HEK293 (cell line): Measurements from ENCODE around the gene LRBA.

Experiments
- SALL2 ChIP-seq: fragments of 450-650 bp; formaldehyde crosslinking; IDR thresholded peaks from 2 replicates; pipeline ENCODE4 v1.5.0; 2017; ENCODE audit warnings: missing biosample characterization, mild to moderate bottlenecking, missing genetic modification characterization, borderline replicate concordance
- ZBTB21 ChIP-seq: fragments of 450-650 bp; formaldehyde crosslinking; IDR thresholded peaks from 2 replicates; pipeline ENCODE4 v1.5.1; 2017; ENCODE audit warnings: missing biosample characterization, missing genetic modification characterization
- ZNF184 ChIP-seq: fragments of 450-650 bp; IDR thresholded peaks from 2 replicates; pipeline ENCODE4 v1.5.1; 2018; ENCODE audit warnings: missing biosample characterization, mild to moderate bottlenecking, missing genetic modification characterization
- TF ChIP-seq, protein P1 (sequence below): fragments of 450-650 bp; formaldehyde crosslinking; IDR thresholded peaks from 2 replicates; pipeline ENCODE4 v1.5.1; 2016; ENCODE audit warnings: missing biosample characterization, missing genetic modification characterization
- TF ChIP-seq, protein P2 (sequence below): fragments of 450-650 bp; formaldehyde crosslinking; IDR thresholded peaks from 2 replicates; pipeline ENCODE4 v1.5.1; 2016; ENCODE audit warnings: missing biosample characterization, missing genetic modification characterization

DNA sequence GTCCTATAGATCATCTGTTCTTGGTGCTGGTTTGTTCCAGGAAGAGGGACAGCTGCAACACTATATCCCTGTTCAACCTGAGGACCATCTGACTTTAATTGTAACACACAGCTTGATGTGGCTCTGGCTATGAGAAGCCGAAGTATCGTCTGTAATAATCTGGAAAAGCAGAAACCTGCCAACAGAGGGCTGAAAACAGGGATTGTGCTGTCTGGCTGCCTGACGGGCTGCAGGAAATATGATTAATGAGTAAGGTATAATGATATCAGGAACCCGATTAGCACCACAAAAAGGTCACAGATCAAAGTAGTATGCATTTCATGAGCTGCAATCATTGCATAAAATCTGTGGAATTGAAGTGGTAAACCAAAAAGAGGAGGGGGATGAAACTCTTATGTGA is 603.6 kb downstream of the LRBA start:
- TF ChIP-seq, protein P1, sequence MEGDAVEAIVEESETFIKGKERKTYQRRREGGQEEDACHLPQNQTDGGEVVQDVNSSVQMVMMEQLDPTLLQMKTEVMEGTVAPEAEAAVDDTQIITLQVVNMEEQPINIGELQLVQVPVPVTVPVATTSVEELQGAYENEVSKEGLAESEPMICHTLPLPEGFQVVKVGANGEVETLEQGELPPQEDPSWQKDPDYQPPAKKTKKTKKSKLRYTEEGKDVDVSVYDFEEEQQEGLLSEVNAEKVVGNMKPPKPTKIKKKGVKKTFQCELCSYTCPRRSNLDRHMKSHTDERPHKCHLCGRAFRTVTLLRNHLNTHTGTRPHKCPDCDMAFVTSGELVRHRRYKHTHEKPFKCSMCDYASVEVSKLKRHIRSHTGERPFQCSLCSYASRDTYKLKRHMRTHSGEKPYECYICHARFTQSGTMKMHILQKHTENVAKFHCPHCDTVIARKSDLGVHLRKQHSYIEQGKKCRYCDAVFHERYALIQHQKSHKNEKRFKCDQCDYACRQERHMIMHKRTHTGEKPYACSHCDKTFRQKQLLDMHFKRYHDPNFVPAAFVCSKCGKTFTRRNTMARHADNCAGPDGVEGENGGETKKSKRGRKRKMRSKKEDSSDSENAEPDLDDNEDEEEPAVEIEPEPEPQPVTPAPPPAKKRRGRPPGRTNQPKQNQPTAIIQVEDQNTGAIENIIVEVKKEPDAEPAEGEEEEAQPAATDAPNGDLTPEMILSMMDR (tag by site-specific recombination): no peak
- TF ChIP-seq, protein P2, sequence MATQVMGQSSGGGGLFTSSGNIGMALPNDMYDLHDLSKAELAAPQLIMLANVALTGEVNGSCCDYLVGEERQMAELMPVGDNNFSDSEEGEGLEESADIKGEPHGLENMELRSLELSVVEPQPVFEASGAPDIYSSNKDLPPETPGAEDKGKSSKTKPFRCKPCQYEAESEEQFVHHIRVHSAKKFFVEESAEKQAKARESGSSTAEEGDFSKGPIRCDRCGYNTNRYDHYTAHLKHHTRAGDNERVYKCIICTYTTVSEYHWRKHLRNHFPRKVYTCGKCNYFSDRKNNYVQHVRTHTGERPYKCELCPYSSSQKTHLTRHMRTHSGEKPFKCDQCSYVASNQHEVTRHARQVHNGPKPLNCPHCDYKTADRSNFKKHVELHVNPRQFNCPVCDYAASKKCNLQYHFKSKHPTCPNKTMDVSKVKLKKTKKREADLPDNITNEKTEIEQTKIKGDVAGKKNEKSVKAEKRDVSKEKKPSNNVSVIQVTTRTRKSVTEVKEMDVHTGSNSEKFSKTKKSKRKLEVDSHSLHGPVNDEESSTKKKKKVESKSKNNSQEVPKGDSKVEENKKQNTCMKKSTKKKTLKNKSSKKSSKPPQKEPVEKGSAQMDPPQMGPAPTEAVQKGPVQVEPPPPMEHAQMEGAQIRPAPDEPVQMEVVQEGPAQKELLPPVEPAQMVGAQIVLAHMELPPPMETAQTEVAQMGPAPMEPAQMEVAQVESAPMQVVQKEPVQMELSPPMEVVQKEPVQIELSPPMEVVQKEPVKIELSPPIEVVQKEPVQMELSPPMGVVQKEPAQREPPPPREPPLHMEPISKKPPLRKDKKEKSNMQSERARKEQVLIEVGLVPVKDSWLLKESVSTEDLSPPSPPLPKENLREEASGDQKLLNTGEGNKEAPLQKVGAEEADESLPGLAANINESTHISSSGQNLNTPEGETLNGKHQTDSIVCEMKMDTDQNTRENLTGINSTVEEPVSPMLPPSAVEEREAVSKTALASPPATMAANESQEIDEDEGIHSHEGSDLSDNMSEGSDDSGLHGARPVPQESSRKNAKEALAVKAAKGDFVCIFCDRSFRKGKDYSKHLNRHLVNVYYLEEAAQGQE: no peak
- no peak for TF ChIP-seq ZBTB21
- TF ChIP-seq SALL2 (tag by site-specific recombination): no peak
- TF ChIP-seq ZNF184: no peak
